Midbrain (tissue), 1 donor: Measurements from ENCODE around the gene TNFRSF8.

Experiments used
- DNase-seq: peaks from one replicate; lab custom pipeline; 2025; lab: John Stamatoyannopoulos, UW

TNFRSF8 gene

DNA sequence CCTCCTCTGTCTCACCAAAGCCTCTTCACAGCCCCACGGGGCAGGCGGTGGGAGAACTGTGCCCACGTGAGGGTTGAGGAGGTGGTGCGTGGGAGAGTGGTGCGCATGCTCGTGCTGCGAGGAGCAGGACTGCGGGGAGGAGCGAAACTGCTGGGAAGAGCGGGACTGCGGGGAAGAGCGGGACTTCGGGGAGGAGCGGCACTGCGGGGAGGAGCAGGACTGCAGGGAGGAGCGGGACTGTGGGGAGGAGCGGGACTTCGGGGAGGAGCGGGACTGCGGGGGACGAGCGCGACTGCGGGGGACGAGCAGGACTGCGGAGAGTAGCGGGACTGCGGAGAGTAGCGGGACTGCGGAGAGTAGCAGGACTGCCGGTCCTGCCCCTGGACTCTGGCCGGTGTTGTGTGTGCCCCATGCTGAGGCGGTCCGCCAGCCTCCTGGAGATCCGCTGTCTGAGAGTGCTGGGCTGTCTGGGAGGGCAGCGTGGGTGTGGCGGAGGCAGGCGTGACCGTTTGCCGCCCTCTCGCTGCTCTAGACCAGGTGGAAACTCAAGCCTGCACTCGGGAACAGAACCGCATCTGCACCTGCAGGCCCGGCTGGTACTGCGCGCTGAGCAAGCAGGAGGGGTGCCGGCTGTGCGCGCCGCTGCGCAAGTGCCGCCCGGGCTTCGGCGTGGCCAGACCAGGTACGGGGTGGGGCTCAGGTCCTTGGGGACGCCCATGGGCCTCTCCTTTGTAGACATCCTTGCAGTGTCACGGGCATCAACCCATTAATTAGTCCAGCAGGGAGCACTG, 128.3 kb downstream of the TNFRSF8 start:
- no peak for DNase-seq
